A673 (cell line): Measurements from ENCODE around the gene SLC4A1.

Experiments
- EZH2 ChIP-seq: fragments of 200-600 bp; sonication (generic); IDR thresholded peaks from 2 replicates; pipeline ENCODE4 v1.6.1; 2017; ENCODE audit warnings: borderline replicate concordance, low read depth, mild to moderate bottlenecking, mixed read lengths, antibody characterized with exemption, low read length; ENCODE audit not compliant: poor library complexity, severe bottlenecking
- TF ChIP-seq, protein P1 (sequence below): fragments of 300-800, 200-600 bp; sonication (generic); conservative IDR thresholded peaks from 2 replicates; pipeline ENCODE4 v1.5.1; 2017; ENCODE audit warnings: low read depth, mild to moderate bottlenecking, antibody characterized with exemption, low read length, moderate library complexity, mixed read lengths

DNA sequence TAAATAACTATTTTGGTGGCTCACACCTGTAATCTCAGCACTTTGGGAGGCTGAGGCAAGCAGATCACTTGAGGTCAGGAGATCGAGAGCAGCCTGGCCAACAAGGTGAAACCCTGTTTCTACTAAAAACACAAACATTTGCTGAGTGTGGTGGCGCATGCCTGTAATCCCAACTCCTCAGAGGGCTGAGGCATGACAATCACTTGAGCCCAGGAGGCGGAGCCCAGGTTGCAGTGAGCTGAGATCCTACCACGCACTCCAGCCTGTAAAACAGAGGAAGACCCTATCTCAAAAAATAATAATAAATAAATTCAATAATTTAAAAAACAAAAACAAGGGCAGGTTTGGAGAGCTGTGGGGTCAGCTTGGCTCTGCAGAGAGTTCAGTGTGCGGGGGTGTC is 5.7 kb upstream of the SLC4A1 start:
- TF ChIP-seq EZH2, result no peak
- TF ChIP-seq, protein P1, sequence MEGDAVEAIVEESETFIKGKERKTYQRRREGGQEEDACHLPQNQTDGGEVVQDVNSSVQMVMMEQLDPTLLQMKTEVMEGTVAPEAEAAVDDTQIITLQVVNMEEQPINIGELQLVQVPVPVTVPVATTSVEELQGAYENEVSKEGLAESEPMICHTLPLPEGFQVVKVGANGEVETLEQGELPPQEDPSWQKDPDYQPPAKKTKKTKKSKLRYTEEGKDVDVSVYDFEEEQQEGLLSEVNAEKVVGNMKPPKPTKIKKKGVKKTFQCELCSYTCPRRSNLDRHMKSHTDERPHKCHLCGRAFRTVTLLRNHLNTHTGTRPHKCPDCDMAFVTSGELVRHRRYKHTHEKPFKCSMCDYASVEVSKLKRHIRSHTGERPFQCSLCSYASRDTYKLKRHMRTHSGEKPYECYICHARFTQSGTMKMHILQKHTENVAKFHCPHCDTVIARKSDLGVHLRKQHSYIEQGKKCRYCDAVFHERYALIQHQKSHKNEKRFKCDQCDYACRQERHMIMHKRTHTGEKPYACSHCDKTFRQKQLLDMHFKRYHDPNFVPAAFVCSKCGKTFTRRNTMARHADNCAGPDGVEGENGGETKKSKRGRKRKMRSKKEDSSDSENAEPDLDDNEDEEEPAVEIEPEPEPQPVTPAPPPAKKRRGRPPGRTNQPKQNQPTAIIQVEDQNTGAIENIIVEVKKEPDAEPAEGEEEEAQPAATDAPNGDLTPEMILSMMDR, result no peak
